GM18520 (cell line): ENCODE data around the gene BPIFB6.
"Not testable (repeated sequence)": the region's sequence is repeated elsewhere in the genome, so short reads cannot be mapped to it uniquely, and the experiment has no call there.

Experiments used
- ATAC-seq: cut with Tn5 transposase; IDR thresholded peaks from one replicate; pipeline ENCODE4 v1.9.1; 2021; ENCODE audit not compliant: unreplicated experiment

Gene BPIFB6

DNA sequence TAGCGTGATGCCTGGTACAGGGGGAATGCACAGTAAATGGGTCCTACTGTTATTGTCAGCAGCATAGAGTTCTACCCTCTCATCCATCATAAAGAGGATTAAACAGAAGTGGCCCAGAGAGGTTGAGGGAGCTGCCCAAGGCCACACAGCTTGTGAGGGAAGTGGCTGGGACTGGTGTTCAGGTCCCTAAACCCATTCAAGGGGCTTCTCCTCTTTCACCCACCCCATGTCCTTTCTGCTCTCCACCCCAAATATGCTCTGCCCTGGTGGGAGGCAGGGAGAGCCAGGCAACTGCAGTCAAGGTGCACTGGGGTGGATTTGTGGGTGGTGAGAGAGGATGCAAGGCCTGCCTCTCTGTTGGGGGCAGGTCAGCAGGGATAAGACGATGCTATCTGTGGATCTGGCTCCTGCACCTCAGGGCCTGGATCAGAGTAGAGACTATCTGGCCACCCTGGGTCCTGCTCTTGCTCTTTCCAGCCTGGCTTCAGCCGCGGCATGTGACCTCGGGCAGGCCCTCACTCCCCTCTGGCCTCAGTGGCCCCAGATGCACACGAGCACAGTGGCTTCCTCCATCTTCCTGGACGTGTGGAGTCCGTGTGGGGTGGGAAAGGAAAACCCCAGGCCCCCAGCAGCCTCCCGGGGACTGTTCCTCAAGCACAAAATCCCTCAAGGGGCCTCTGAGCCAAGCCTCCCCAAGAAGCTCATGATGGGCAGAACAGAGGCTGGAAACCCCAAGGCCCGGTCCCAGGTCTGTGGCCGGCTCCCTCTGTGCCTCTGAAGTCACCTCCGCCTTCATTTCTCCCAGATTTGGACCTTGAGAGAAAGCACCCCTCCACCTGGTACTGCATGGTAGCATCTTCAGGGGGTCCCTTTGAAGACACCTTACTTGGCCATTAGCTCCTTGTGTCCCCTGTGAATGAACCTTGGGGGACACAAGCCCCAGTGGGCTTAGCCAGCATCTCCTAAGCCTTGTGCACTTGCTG lies 3.4 kb upstream of the BPIFB6 start:
- no peak for ATAC-seq

DNA sequence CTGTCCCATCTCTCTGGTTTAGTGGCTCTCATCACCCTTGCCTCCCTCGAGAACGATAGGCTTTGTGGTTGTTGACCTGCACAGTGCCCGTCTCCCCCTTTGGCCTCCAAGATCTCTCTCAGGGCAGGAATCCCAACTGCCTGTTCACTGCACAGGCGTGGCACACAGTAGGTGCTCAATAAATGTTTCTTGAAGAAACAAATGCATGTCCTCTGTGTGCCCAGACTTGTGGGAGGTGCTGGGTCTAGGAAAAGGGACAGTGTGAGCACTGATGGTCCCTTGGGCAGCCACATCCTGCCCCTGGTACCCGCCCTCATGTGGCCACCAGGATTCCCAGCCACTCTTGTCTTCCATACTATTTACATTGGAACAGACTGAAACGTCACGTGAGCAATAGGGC lies 2.6 kb upstream of the BPIFB6 start:
- no peak for ATAC-seq

DNA sequence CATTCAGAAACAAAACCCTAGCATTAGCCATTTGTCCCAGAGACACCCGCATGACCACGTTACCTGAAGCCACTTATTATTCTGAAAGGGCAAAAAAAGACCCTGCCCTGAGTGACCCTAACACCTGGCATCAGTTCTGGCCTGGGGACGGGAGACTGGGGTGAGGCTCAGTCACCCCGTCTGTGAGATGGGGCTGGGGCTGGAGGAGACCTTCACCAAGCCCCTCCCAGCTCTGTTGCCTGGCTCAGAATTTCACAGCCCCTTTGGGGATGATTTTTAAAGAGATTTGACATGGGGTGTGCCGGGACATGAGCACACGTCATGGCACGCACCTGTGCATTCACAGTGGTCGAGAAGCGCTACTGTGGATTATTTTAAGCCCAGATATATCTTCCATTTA lies 1.4 kb upstream of the BPIFB6 start:
- no peak for ATAC-seq

DNA sequence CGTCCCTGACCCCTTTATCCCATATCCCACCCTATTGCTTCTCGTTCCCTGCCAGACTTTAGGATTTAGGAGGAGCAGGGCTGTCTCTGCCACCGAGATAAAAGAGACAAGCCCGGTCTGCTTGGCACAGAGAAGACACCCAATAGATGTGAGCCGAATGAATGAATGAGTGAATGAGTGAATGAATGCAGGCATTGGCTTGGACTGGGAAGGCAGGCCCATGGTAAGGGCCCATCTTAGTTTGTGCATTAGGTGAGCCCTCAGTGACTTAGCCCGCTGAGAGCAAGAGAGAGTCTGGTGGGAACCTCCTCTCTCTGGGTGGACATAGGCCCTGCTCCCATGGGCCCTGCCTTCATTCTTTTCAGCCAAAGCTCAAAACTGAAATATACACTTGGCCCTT lies 879 bp upstream of the BPIFB6 start:
- ATAC-seq: no peak

DNA sequence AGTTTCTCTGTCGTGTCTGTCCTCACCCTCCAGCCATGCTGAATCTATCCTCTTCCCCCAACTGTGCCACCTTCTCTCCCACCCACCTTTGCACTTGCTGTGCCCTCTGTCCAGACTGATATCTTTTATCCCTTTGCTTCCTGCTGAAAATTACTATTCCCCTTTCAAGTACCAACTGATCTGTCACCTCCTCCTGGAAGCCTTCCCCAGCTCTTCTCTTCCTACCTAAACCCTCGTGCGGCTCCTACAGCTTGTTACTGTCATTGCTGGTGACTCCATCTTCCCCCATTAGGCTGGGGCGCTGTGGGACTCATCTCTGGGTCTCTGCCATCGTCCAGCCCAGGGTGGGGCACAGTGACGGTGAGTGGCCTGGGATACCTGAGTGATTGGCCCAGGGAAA lies 1.1 kb downstream of the BPIFB6 start:
- ATAC-seq: no peak

DNA sequence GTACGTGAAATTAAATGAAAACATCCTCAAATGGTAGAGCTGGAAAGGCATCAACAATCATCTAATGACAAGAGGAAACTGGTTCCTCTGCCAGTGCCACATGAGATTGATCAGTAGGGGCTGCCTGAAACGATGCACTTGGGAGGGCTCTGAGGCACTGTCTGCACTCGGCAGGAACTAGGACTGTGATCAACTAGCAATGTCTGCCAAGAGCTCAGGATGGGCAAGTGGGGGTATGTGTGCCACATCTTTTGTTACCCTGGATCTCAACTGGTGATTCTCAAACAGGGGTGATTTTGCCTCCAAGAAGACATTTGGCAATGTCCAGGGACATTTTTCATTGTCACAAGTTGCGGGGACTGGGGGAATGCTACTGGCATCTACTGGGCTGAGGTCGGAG lies 1.9 kb downstream of the BPIFB6 start:
- no peak for ATAC-seq

DNA sequence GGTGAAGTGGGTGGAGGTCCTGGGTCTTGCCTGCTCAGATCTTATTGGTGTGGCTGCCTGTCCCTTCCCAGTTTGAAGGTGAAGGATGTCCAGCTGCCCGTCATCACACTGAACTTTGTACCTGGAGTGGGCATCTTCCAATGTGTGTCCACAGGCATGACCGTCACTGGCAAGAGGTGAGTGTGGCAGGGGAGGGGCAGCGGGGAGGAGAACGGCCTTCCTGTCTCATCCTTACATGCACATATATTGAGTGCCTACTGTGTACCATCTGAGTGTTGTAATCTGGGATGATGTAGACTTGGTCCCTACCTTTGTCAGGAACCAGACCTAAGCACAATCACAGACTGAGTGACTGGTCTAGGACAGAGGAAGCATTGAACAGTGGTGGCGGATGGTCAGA lies 2.7 kb downstream of the BPIFB6 start:
- ATAC-seq: no peak

DNA sequence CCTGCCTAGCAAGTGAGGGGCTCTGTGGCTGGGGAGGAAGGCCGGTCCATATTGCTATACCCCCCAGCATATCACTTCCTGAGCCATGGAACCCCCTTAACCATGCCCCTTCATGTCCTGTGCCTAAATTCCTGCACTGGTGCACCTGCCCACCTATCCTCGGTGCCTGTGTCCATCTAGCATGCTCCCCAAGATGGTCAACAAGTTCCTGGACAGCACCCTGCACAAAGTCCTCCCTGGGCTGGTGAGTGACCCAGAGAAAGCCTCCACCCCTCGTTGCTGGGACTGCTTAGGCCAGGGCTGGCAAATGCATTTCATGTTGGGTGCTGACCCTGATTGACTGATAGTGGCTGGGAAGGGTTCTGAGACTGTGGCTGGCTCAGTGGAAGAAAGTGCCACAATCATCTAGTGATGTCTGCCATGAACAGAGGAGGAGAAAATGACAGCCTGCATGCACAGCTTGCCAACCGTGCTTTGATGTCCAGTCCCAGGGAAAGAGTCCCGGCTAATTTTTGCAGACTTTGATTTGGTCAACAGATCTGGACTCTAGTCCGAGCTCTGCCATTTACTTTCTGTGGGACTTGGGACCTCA lies 3.5 kb downstream of the BPIFB6 start:
- no peak for ATAC-seq

DNA sequence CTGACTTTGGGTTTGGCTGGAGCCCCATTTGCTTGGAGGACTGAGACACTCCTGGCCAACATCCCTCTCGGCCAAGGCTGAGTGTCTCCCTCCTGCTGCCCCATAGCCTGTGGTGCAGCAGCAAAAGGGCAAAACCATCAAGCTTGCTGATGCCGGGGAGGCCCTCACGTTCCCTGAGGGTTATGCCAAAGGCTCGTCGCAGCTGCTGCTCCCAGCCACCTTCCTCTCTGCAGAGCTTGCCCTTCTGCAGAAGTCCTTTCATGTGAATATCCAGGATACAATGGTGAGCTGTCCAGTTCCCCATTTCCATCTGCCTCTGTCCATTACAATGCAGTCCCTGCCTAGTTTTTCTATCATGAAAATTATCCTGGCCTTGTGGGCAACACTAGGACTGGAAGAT lies 6.0 kb downstream of the BPIFB6 start:
- no peak for ATAC-seq

DNA sequence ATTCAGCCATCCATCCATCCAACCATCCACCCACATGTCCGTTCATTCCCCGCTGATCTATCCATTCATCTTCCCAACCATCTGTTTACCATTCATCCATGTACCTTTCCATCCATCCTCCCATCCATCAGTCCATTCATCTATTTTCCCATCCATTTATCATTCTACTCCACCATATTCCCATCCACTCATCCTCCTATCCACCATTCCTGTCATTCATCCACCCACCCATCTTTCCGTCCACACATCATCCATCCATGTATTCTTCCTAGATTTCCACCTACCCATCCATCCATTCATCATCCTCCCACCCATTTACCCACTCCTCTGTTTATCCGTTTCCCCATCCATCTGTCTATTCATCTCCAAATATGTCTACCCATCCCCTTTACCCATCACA lies 6.8 kb downstream of the BPIFB6 start:
- ATAC-seq: no peak

DNA sequence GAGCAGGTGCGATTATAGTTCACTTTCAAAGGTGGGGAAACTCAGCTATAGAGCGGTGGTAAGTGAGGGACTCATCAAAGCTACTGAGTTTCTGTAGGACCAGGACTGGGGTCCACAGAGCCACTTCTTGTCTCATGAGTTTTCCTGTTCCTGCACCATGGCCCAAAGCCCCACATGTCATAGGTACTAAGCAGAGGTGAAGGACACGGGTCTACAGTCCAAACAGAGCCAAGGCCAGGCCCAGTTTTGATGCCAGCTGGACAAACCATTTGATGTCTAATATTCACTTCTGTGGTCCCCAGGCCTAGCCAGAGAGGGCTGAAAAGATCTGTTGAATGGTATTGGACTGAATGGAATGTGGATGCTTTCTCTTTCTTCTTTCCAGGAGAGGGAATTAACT lies 11.0 kb downstream of the BPIFB6 start:
- ATAC-seq: no peak

DNA sequence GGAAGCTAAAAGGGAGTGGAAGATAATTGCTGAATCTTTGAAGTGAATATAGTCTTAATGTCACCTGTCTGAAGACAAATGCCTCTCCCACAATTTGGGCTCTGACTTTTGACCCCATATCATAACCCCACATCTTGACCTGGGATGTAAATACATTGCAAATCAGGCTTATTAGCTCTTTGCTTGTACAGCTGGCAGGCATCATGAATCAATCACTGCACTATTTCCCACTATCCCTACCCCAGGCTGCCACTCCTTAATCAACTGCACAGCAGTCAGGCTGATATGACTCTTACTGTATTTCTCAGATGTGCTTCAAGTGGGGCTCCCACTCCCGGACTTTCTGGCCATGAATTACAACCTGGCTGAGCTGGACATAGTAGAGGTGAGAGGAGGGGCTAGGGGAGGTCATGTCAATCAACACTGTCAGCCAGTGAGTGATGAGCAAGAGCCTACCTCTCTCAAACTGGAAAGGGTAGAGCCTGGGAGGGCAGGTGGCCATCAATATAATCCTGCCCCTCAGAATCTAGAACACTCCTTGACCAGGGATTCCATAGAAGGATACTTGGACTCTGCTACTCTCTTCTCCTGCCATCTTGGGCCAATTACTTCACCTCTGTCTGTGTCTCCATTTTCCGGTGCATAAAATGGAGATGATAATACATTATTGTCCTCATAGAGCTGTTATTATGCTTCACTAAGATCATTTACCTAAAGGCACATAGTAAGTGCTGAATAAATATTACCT lies 11.7 kb downstream of the BPIFB6 start:
- no peak for ATAC-seq

DNA sequence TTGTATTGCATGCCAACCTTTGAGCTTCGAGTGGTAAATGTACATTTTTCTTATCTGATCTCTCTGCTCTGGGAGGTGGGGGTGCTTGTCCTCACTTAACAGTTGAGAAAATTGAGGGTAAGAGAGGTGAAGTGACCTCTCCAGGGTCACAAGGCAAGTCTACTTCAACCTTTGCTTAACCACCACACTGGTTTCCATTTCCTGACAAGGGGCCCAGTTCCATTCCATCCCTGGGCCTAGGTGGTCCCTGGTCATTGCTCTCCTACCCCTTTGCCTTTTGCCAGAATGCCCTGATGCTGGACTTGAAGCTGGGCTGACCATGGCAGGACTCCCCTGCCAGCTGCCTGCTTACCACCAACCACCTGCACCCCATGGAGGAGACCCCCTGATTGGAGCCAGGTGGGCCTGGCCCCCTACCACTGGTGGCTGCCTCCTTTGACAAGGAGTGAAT lies 12.3 kb downstream of the BPIFB6 start:
- ATAC-seq: no peak

DNA sequence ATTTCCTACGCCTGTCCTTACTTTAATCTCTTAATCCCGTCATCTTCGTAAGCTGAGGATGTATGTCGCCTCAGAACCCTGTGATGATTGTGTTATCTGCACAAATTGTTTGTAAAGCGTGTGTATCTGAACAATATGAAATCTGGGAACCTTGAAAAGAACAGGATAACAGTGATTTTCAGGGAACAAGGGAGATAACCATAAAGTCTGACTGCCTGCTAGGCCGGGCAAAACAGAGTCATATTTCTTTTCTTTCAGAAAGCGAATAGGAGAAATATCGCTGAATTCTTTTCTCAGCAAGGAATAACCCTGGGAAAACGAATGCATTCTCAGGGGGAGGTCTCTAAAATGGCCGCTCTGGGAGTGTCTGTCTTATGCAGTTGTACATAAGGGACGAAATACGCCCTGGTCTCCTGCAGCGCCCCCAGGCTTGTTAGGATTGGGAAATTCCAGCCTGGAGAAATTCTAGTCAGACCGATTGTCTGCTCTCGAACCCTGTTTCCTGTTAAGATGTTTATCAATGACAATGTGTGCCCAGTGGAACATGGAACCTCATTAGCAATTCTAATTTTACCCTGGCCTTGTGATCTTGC lies 13.8 kb downstream of the BPIFB6 start:
- not testable (repeated sequence) for ATAC-seq

DNA sequence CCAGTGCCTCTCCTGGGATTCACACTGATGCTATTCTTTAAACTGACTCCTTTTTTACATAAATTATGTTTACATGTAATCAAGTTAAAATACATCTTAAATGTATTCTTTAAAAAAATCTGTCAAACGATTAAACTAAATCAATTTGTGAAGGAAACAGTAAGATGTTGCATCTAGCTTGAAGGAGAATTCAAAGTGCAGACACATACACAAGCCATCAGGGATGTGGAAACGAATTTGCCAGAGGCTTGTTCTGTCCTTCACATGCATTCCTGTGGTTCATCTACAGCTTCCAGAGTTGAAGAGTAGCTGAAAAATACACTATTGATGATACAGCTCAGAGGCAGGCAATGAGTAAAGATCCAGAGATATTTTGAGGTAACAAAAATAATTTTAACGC lies 15.0 kb downstream of the BPIFB6 start:
- no peak for ATAC-seq

DNA sequence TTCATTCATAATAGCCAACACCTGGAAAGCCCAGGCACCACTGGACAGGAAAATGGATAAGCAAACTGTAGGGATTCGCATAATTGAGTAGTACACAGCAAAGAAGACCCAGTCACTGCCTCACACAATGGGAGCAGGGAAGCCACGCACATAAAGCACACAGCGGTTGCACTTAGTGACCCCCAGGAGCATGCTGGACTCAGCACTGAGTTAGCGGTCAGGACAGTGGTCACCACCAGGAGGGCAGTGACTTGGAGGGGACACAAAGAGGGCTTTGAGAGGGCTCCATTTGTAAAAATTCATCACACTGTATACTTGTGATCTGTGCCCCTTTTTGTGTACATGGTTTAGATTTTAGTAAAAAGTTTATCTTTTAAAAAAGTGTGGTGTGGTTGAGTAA lies 19.9 kb downstream of the BPIFB6 start:
- ATAC-seq: no peak

DNA sequence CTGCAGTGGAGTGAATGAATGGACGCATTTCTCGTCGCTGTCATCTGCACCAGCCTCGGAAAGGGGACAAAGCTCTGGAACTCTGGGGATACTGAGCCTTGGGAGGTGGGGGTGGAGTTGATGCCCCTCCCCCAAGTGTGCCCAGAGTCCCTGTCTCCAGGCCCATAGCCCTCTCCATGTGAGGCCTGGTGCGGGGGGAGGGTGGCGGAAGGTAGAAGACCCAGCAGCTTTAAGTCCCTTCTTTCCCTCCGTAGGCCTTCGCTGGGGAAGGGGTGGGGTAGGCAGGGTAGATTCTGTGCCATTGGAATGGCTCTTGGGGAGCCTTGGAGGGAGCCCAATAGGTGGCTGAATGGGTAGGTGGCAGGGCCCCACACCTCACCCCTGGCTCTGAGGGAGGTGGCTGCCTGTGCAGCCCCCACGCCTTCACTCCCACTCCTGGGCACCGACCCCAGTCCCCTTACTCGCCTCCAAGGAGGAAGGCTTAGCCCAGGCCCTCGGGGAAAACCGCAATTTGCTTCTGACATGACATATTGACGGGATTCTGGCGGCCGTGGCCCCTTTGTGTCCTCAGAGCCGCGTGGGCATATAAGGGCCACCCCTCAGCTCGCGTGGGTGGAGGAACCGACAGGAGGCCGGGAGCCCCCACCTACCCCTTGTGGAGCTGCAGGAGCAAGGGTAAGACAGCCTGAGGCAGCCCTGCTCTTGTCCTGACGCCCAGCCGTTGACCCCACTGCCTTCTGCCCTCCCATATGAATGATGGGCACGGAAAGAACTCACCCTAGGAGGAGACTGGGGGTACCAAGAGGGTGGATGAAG lies 22.1 kb downstream of the BPIFB6 start, which contains the start of gene BPIFB3:
Gene BPIFB3 (plus strand): TSS at position 613 of the 816 bp plus-strand sequence. CDS start 1,533 bp downstream, outside the sequence.
- ATAC-seq: no peak

DNA sequence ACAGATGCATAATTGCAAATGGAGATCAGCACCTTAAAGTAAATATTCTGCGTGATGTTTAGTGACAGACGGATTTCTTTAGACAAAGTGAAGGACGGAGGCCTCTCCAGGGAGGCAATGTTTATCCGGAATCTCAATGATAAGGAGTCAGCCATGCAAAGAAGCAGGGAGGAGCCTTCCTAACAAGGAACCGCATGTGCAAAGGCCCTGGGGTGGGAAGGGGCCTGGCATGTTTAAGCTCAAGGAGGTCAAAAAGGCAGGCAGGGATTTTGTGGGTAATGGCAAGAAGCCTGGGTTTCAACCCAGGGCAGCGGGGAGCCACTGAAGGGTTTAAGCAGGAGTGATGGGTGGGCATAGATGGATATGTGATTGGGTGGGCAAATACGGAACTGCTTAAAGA lies 22.9 kb downstream of the BPIFB6 start:
- ATAC-seq: no peak

DNA sequence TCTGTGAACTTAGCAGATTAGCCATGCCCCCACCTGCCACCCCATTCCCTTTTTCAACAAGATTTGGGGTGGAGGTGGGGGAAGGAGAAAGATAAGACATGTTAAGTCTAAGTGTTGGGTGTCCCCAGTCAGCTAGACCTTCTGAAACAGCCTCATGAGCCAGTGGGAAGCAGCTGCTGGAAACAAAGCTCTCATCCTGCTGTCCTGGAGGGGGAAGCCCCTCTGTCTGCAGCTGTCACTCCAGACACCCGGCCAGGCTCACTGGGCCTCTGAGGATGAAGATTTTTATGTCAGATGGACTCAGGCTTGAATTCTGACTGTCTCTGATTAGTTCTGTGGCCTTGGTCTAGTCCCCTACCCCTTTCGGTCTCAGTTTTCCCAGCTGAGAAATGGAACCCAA lies 23.3 kb downstream of the BPIFB6 start:
- no peak for ATAC-seq

DNA sequence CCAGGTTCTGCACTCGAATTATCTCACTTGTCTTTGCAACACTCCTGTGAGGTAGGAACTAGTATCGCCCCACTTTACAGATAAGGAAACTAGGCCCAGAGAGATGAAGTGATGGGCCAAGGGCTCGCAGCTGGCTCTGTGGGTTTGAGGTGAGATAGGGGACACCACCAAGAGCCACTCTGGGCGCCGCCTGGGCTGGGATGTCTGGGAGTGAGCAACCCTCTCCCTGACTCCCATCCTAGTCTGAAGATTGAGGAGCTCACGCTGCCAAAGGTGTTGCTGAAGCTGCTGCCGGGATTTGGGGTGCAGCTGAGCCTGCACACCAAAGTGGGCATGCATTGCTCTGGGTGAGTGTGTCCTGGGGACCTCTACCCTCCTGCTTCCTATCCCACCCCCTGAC lies 27.7 kb downstream of the BPIFB6 start:
- ATAC-seq: no peak
